HG02610 (cell line): ENCODE results near the gene SYMPK.

Source experiments
- ATAC-seq: cut with Tn5 transposase; IDR thresholded peaks from one replicate; pipeline ENCODE4 v1.9.1; 2021; ENCODE audit warnings: mild to moderate bottlenecking, moderate library complexity; ENCODE audit not compliant: unreplicated experiment

The SYMPK gene

GRCh38 chr19:45782820-45783785, 79.8 kb downstream of the SYMPK start:
- no peak for ATAC-seq

GRCh38 chr19:45782162-45782691, 80.7 kb downstream of the SYMPK start, which contains the start of gene DMPK:
TSS of gene DMPK (minus strand) at chr19:45782490. CDS start at chr19:45782352, 138 bp downstream.
- ATAC-seq, result no peak

- no peak for ATAC-seq
Observed at GRCh38 chr19:45781214-45782161, 81.5 kb downstream of the SYMPK start.

GRCh38 chr19:45780448-45781213, 82.3 kb downstream of the SYMPK start:
- ATAC-seq, result no peak

GRCh38 chr19:45780146-45780447, 82.8 kb downstream of the SYMPK start:
- ATAC-seq, result no peak

GRCh38 chr19:45779231-45780145, 83.5 kb downstream of the SYMPK start:
- peak; percentile 80 for ATAC-seq

- no peak for ATAC-seq
Observed at GRCh38 chr19:45778010-45778661, 84.8 kb downstream of the SYMPK start.

- ATAC-seq, result no peak
Observed at GRCh38 chr19:45777395-45777961, 85.5 kb downstream of the SYMPK start.

GRCh38 chr19:45774765-45775164, 88.2 kb downstream of the SYMPK start:
- no peak for ATAC-seq

GRCh38 chr19:45773384-45773783, 89.6 kb downstream of the SYMPK start:
- ATAC-seq, result no peak

GRCh38 chr19:45772912-45773311, 90.0 kb downstream of the SYMPK start:
- no peak for ATAC-seq

GRCh38 chr19:45772130-45772840, 90.7 kb downstream of the SYMPK start:
- no peak for ATAC-seq

- no peak for ATAC-seq
Observed at GRCh38 chr19:45771311-45771933, 91.5 kb downstream of the SYMPK start.

- ATAC-seq, result peak; percentile 38
Observed at GRCh38 chr19:45770192-45771101, 92.5 kb downstream of the SYMPK start.

- no peak for ATAC-seq
Observed at GRCh38 chr19:45769821-45770191, 93.1 kb downstream of the SYMPK start.

GRCh38 chr19:45768984-45769782, 93.8 kb downstream of the SYMPK start, which contains the start of gene SIX5:
TSS of gene SIX5 (minus strand) at chr19:45769252. CDS start at chr19:45768844, 408 bp downstream.
- peak; percentile 56 for ATAC-seq
